ENCODE measurements around the gene FHIT. TPM values are rescaled to one million over a fixed set of nuclear protein-coding genes. Genes with fewer than 3 reads are reported as not detected.

Gene FHIT
- total RNA-seq, 1 donor from 2014 or later = 16.1 TPM

DNA sequence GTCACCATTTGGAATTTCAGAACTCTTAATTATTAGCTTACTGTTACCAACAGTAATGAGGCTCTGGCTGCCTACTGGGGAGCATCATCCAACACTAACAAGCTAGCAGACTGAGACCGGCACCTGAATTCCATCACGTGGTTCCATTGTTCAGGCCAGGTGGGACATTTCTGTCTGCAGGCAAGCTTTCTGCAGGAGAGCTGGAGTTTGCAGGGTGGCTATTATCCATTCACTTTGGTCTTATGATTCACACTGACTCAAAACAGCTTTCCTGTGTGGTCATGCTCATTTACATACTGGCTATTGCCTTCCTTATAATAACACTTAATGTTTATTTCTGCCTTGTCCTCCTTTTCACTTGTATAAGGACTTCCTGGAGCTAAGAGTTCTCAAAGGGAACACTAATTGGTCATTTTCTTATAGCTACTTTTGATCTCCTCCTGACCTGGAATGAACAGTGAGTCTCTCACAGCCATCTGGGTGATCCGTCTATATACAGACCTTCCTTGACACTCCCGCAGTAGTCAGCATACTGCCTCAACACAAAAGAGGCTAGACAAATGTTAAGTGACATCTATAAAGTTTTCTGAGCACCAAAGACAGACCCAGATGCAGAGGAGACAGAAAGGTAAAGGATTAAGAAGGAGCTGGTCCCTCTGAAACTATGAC is 695.4 kb downstream of the FHIT start:
- Mint-ChIP-seq H3K9me3 (ENCODE audit: low read depth) (no peaks in the 10 kb centered on the region), H3K27ac (no peak overlapping the region), H3K27me3 (no peaks in the 10 kb centered on the region), H3K4me1 (ENCODE audit: low read depth) (no peaks in the 10 kb centered on the region), H3K4me3 (ENCODE audit: low read depth) (no peak overlapping the region), H3K36me3 (ENCODE audit: insufficient read depth) (no peaks in the 10 kb centered on the region)
- no peak for DNase-seq (ENCODE audit: low spot score, unreplicated experiment)
- TF ChIP-seq, protein P1, sequence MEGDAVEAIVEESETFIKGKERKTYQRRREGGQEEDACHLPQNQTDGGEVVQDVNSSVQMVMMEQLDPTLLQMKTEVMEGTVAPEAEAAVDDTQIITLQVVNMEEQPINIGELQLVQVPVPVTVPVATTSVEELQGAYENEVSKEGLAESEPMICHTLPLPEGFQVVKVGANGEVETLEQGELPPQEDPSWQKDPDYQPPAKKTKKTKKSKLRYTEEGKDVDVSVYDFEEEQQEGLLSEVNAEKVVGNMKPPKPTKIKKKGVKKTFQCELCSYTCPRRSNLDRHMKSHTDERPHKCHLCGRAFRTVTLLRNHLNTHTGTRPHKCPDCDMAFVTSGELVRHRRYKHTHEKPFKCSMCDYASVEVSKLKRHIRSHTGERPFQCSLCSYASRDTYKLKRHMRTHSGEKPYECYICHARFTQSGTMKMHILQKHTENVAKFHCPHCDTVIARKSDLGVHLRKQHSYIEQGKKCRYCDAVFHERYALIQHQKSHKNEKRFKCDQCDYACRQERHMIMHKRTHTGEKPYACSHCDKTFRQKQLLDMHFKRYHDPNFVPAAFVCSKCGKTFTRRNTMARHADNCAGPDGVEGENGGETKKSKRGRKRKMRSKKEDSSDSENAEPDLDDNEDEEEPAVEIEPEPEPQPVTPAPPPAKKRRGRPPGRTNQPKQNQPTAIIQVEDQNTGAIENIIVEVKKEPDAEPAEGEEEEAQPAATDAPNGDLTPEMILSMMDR (IDR thresholded peaks at IDR 0.05; ENCODE audit: unreplicated experiment) = no peak

DNA sequence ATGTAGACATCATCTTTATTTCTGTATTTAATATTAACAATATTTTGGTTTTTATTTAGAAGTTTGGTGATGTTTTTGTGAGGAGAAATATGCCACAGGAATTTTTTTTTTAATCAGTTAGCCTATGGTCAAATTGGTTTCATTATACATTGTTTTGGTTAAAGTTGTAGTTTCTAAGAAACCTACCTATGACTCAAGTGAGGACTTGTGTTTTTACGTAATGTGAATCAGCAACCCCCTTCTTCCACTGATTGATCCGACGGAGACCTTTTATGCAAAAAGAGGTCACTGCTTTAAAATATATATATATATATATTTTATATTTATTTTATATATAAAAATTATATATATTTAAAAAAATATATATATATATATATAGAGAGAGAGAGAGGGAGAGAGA is 698.1 kb downstream of the FHIT start:
- TF ChIP-seq, protein P1 (IDR thresholded peaks at IDR 0.05; ENCODE audit: unreplicated experiment) = no peak
- Mint-ChIP-seq H3K36me3 (ENCODE audit: insufficient read depth) (no peaks in the 10 kb centered on the region), H3K27ac (no peak overlapping the region), H3K4me3 (ENCODE audit: low read depth) (no peak overlapping the region), H3K9me3 (ENCODE audit: low read depth) (no peaks in the 10 kb centered on the region), H3K4me1 (ENCODE audit: low read depth) (no peaks in the 10 kb centered on the region), H3K27me3 (no peaks in the 10 kb centered on the region)
- no peak for DNase-seq (ENCODE audit: low spot score, unreplicated experiment)

DNA sequence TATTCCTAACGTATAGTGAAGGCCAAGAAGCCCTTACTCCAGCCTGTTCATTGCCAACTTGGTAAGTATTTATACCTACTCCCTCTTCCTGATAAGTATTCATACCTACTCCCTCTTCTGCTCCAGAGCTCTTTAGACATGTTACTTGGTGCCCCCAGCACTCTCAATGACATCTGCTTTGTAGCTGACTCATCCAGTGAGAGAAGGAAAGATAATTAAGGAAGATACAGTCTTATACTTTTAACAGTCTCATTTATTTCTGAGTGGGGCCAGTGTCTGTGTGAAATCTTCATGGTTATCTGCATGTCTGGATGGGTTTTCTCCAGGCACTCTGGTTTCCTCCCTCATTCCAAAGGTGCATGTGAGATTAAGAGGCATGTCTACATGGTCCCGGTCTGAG is 698.7 kb downstream of the FHIT start:
- H3K4me3 Mint-ChIP-seq (ENCODE audit: low read depth) = no peak overlapping the region
- H3K9me3 Mint-ChIP-seq (ENCODE audit: low read depth) = no peaks in the 10 kb centered on the region
- TF ChIP-seq, protein P1 (IDR thresholded peaks at IDR 0.05; ENCODE audit: unreplicated experiment) = no peak
- no peaks in the 10 kb centered on the region for H3K27me3 Mint-ChIP-seq
- H3K36me3 Mint-ChIP-seq (ENCODE audit: insufficient read depth) = no peaks in the 10 kb centered on the region
- H3K27ac Mint-ChIP-seq = no peak overlapping the region
- no peaks in the 10 kb centered on the region for H3K4me1 Mint-ChIP-seq (ENCODE audit: low read depth)
- no peak for DNase-seq (ENCODE audit: low spot score, unreplicated experiment)

DNA sequence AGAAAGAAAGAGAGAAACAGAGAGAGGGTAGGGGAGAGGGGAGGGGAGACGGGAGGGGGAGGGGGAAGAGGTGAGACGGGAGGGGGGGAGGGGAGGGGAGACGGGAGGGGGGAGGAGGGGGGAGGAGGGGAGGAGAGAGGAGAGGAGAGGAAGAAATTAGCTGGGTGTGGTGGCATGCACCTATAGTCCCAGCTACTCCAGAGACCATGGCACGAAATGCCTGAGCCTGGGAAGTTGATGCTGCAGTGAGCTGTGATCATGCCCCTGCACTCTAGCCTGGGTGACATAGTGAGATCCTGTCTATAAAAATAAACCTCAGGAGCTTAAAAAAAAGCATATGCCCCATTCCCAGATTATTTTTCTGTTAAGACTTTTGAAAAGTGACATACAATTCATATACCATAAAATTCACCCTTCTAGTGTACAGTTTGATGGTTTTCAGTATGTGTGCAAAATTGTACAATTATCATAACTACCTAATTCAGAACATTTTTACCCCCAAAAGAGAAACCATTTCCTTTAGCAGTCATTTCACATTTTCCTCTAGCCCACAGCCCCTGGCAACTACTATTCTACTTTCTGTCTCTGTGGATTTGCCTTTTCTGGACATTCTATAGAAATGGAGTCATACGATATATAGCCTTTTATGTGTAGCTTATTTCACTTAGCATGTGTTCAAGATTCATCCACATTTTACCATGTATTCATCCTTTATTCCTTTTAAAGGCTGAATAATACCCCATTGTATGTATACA is 699.6 kb downstream of the FHIT start:
- no peaks in the 10 kb centered on the region for H3K9me3 Mint-ChIP-seq (ENCODE audit: low read depth)
- no peak overlapping the region for H3K4me3 Mint-ChIP-seq (ENCODE audit: low read depth)
- no peak for DNase-seq (ENCODE audit: low spot score, unreplicated experiment)
- no peaks in the 10 kb centered on the region for H3K36me3 Mint-ChIP-seq (ENCODE audit: insufficient read depth)
- H3K27ac Mint-ChIP-seq = no peak overlapping the region
- no peaks in the 10 kb centered on the region for H3K4me1 Mint-ChIP-seq (ENCODE audit: low read depth)
- TF ChIP-seq, protein P1 (IDR thresholded peaks at IDR 0.05; ENCODE audit: unreplicated experiment) = no peak
- H3K27me3 Mint-ChIP-seq = no peaks in the 10 kb centered on the region

DNA sequence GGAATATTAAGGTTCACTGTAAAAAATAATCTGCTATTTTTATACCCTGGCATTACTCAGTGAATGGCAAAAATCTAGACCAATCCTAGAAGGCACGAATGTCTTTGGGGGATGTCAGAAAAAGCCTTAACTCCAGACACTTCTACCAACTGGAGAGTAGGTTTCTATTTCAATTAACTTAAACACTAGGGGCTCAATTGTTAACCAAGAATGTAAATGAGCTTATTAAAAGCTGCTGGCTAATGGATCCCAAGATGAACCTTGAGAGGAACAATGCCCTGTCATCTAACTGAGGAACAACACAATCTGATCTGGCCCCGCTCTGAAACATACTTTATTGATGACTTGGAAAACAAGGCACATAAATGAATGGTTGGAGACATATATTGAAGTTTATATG is 701.4 kb downstream of the FHIT start:
- no peaks in the 10 kb centered on the region for H3K9me3 Mint-ChIP-seq (ENCODE audit: low read depth)
- H3K4me3 Mint-ChIP-seq (ENCODE audit: low read depth) = no peak overlapping the region
- H3K4me1 Mint-ChIP-seq (ENCODE audit: low read depth) = no peaks in the 10 kb centered on the region
- H3K27me3 Mint-ChIP-seq = no peaks in the 10 kb centered on the region
- no peaks in the 10 kb centered on the region for H3K36me3 Mint-ChIP-seq (ENCODE audit: insufficient read depth)
- no peak overlapping the region for H3K27ac Mint-ChIP-seq
- TF ChIP-seq, protein P1 (IDR thresholded peaks at IDR 0.05; ENCODE audit: unreplicated experiment) = no peak
- no peak for DNase-seq (ENCODE audit: low spot score, unreplicated experiment)
